GM18511 (cell line): ENCODE data around the gene PRPH2.

Experiments
- ATAC-seq: cut with Tn5 transposase; IDR thresholded peaks from one replicate; pipeline ENCODE4 v1.9.1; 2021; ENCODE audit warnings: mild to moderate bottlenecking, moderate library complexity; ENCODE audit not compliant: unreplicated experiment

PRPH2 gene

DNA sequence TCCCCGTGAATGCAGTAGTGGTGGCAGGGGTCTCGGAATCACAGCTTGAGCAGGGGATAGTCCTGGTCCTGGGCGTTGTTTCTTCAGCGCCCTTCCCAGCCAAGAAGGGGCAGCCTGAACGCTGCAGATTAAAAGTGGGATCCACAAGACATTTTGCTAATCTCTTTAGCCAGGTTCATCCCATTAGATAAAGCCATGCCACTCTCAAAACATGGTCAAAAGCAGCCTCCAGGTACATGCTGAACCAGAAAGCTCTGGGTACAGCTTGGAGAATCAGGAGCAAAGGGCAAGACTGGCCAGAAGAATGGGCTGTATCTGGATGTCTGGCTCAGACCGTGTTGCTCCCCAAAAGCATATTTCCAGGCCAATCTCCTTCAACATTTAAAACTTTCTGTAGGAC, at the start of gene PRPH2:
Gene PRPH2, minus strand, starts transcription at position 101 of the 400 bp plus-strand sequence. CDS start 263 bp downstream, outside the sequence.
- no peak for ATAC-seq

DNA sequence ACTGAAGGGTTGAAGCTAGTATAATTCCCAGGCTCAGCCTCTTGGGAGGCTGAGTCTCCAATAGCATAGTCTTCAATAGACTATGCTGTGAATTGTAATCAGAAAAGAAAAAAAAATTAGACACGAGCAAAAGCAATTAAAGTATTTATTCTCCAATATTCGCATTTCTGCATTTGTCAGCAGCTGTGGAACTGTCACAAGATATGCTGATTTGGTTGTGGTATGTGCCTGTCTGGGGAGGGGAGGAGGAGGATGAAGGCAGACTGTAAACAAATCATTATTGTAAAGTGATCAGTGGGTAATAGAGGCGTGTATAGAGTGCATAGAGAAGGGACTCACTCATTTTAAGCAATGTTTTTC, 49.3 kb upstream of the PRPH2 start:
- ATAC-seq: no peak

DNA sequence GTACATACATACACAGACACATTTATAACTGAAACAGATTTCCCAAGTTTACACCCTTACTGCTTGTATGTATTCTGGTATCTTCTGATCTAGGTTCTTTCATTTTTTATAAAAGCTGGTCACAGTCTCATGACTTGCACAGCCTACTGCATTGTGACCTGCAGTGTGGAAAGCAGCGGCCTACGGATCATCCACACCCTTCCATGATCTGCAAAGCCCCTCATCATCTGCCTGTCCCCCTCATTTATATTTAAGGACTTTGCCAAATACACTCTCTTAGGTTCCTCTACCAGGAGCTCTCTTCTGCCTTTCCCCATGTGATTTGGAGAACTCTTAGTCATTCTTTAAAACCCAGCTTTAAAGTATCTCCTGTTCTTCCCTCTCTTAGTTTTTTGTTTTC, 47.4 kb upstream of the PRPH2 start:
- no peak for ATAC-seq

DNA sequence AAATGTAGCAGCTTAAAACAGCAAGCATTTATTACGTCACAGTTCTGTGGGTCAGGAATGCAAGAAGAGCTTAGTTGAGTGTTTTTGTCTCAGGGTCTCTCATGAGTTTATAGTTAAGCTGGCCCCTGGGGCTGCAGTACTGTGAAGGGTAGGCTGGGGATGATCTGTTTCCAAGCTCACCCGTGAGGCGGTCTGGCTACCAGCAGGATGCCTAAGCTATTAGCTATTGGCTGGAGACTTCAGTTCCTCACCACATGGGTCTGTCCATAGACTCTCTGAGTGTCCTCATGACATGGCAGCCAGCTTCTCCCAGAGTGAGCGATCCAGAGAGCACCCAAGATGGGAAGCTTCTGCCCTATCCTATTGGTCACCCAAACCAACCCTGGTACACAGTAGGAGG, 46.7 kb upstream of the PRPH2 start:
- ATAC-seq: no peak

GRCh38 chr6:42766163-42766670, 43.8 kb upstream of the PRPH2 start:
- ATAC-seq: no peak

- no peak for ATAC-seq
Measured at GRCh38 chr6:42764911-42765648, 42.7 kb upstream of the PRPH2 start.

DNA sequence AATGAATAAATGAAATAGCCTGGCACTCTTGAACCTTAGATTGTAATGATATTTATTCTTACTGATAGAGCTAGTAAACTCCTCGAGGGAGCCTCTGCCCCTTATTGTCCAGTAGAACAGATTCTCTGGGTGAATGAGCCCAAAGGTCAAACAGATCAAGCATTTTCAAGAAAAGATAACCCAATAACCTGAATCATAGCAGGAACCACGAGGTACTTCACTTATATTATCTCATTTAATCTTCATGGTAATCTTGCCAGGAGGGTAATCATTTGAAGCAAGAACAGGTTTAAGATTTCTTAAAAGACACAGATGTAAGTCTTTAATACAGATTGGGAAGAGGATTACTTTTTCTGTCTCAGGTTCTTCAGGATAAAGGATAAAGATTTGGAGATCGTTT, 40.6 kb upstream of the PRPH2 start:
- no peak for ATAC-seq

DNA sequence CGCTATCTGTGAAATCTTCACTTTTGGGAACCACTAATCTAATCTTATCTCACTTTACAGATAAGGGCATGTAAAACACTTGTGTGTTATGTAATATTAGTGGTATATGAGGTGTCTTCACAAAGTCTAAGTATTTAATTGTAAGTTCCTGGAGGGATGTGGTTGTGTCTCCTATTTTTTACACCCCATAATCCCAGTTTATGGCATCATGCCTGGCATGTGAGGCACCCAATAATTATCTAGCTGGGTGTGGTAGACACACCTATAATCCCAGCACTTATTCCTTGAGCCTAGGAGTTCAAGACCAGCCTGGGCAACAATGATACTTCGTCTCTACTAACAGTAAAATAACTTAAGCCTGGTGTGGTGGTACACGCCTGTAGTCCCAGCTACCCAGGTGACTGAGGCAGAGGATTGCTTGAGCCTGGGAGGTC, 40.0 kb upstream of the PRPH2 start:
- no peak for ATAC-seq

DNA sequence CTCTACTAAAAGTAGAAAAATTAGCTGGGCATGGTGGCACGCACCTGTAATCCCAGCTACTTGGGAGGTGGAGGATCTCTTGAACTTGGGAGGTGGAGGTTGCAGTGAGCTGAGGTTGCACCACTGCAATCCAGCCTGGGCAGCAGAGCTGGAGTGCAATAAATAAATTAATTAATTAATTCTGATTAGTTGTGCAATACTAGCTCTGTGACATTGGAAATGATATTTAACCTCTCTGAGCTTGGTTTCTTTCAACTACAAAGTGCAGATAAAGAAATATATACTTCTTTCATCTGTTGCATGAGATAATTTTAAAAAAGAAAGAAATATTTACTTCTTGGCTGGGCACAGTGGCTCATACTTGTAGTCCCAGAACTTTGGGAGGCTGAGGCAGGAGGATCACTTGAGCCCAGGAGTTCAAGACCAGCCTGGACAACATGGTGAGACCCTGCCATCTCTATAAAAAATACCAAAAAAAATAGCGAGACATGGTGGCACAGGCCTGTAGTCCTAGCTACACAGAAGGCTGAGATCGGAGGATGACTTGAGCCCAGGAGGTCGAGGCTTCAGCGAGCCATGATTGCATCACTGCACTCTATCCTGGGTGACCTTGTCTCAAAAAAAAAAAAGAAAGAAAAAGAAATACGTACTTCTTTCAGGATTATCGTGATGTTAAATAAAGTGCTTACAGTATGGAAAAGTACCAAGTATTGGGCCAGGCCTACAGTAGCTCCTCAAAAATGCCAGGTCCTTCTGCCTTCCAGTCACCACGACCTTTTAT, 39.1 kb upstream of the PRPH2 start:
- ATAC-seq: no peak

DNA sequence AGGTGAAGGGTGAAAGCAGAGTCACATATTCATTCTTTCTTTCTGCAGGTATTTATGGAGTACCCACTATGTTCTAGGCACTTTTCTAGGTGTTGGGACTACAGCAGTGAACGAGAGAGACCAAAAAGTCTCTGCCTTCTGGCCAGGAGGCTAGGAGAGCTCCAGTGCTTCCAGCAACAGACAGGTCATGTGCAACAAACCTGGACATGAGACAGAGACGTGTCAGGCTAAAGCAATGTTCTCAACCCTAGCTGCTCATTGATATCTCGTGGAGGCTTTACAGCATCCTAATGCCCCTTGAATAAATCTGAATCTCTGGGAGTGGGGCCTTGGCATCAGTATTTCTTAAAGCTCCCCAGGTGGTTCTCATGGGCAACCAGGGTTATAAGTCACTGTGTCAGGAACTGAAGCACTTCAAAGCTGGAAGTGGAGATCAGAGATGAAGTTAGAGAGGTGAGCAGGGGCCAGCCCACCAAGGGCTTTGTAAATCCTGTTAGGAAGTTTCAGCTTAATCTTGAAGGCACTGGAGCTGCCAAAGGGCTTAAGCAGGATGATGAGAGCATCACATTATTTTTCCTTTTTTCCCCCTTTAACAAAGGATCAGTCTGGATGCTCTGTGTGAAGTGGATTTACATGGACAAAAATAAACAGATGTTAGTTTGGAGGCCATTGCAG, 36.5 kb upstream of the PRPH2 start:
- ATAC-seq: no peak

DNA sequence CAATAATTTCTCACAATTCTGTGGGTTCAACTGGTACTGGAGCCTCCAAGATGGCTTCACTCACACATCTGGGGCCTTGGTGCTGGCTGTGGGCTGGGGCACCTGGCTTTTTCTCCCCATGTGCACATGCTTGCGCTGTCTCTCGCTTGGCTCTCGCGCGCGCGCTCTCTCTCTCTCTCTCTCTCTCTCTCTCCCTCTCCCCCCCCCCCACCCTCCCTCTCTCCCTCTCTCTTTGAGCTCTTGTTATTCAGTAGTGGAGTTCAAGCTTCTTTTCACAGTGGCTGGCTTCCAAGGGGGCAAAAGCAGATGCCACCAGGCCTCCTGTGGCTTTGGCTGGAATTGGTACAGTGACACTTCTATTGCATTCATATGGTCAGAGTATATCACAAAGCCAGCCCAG, 34.3 kb upstream of the PRPH2 start:
- no peak for ATAC-seq

DNA sequence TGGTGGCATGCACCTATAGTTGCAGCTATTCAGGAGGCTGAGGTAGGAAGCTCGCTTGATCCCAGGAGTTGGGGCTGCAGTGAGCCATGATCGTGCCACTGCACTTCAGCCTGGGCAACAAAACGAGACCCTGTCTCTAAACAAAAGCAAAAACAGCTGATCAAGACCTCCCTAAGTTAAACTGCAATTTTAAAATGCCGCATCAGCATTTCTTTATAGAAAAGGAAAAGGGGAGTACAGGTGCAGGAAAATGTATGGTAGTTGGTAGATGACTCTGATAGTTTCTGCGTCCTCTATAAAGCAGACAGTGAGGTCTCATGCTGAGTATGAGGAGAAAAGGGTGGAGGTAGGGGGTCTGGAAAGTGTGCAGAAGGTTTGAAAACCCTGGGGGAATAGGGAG, 32.4 kb upstream of the PRPH2 start:
- ATAC-seq: no peak

DNA sequence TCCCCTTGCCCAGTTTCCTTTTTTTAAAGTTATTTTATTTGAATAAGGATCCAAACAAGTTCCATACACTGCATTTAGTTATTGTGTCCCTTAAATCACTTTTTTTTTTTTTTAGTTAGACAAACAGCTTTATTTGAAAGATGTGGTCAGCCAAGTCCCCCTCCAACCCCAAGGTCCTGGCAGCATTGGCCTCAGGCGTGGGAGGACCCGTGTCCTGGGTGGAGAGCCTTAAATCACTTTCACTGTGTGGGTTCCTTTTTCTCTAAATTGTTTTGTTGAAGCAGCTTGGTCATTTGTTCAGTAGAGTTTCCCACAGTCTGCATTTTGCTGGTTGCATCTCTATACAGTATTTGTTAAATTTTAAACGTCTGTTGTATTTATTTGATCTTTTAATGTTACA, 28.7 kb upstream of the PRPH2 start:
- no peak for ATAC-seq

DNA sequence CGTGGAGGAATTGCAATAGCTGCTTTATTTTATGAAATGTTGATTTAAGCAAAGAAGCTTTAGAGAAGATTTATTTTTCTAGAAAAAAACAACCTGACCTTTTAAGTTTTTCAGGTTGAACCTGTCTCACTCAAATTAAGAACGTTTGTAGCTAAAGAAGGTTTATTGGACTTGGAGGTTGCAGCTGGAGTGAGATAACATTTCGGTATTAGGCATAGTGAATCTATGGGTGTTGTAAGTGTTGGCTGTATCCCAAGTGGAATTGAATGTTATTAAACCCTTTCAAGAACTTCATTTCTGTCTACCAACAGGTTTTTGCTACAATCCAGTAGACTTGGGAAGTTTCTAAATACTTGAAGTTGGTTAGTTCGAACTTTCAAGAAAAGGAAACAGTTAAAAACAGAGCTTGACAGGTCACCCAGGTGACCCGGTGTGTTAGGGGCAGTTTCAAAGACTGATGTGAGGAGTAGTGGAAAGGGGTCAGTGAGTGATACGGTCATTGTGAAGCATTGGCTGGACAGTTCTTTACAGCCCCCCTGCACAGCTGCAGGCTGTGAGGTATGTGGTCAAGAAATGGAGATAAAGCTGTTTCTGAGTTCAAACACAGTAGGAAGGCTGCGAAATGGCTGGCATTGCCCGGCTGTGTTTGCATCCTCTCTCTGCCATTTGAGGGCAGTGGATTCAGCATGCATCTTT, 26.0 kb upstream of the PRPH2 start:
- no peak for ATAC-seq

- peak; percentile 64 for ATAC-seq
Measured at GRCh38 chr6:42746463-42747391, 24.3 kb upstream of the PRPH2 start.

DNA sequence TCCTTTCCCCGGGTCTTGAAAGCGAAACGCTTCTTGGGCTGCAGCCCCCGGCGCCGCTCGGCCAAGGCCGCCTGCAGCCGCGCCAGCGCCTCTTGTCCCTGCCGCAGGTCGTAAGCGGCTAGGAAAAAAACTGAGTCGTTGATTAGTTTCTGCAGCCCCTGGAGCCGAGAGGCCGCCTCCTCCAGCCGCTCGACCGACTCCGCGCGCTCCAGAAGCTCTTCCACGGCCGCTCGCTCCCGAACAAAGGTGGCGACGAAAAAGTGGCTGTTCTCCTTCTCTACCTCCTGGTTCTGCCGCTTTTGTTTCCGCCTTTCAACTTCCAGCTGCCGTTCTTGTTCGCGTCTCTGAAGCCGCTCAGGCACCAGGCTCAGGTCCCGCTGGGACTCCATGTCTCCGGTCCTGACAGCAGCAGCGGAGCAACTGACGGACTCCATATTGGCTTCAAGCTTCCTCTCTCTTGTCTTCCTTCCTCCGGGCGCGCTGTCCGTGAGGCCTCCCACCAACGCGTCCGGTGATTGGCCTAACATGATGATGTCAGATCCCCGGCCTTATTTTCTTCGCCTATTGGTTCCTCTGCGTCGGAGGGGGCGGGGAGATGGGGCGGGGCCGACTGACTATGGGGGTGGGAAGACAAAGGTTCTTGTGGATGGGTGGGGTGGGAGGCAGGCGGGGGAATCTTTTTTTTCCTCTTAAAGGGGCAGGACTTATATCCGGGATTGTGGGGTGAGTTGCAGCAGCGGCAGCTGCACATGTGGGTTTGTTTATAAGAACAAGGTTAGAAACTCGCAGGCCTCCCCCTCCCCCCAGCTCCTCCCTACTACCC, 23.5 kb upstream of the PRPH2 start, which contains the start of gene TBCC:
Gene TBCC, minus strand, starts transcription at position 464 of the 823 bp plus-strand sequence. Its CDS starts 30 bp downstream, at position 434.
- ATAC-seq: peak; percentile 79

GRCh38 chr6:42745083-42745639, 22.8 kb upstream of the PRPH2 start:
- no peak for ATAC-seq

DNA sequence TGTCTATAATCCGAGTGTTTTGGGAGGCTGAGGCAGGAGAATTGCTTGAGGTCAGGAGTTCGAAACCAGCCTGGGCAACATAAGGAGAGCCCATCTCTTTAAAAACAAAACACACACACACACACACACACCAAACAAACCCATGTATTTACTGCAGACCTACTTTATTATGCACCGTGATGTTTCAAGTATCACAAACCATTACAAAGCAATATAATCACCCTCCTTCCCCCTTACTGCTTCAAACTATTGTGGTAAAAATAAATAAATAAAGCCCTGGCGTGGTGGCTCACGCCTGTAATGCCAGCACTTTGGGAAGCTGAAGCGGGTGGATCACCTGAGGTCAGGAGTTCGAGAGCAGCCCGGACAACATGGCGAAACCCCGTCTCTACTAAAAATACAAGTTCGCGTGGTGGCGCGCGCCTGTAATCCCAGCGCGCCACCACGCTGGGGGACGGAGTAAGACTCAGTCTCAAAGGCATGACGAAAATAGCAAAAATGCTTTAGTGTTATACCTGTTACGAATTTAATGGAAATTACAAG, 22.0 kb upstream of the PRPH2 start:
- no peak for ATAC-seq
